K562 (cell line): ENCODE results near the gene POLR2H. TPM values are rescaled to one million over a fixed set of nuclear protein-coding genes. Genes with fewer than 3 reads are reported as not detected.

Experiments used
- ARID1B ChIP-seq: fragments of 450-650 bp; IDR thresholded peaks from 2 replicates; pipeline ENCODE4 v1.6.1; 2016; ENCODE audit warnings: antibody characterized with exemption, mild to moderate bottlenecking, inconsistent platforms
- ATF2 ChIP-seq: sonication (generic); formaldehyde crosslinking; IDR thresholded peaks from 2 replicates; pipeline ENCODE4 v1.8.1; 2022; ENCODE audit warnings: missing genetic modification reagents
- ATF7 ChIP-seq: fragments of 450-650 bp; IDR thresholded peaks from 2 replicates; pipeline ENCODE4 v1.7.1; 2014; ENCODE audit warnings: mild to moderate bottlenecking, moderate library complexity
- ETV6 ChIP-seq, 3 experiments: fragments of 150-350 bp in 1 of 3; sonication (generic) in 1 of 3; formaldehyde crosslinking in 1 of 3; IDR thresholded peaks; 2 replicates each; pipeline versions ENCODE4 v1.6.1 to v1.8.0; 2014 to 2022; ENCODE audit warnings: borderline replicate concordance in 2 of 3, low read depth in 2 of 3, antibody characterized with exemption in 1 of 3, low read length in 1 of 3, mild to moderate bottlenecking in 1 of 3, missing genetic modification reagents in 1 of 3
- GATAD2B ChIP-seq: fragments of 450-650 bp; IDR thresholded peaks from 2 replicates; pipeline ENCODE4 v1.6.1; 2017; ENCODE audit warnings: mild to moderate bottlenecking, borderline replicate concordance
- HMG20A ChIP-seq: fragments of 450-650 bp; formaldehyde crosslinking; conservative IDR thresholded peaks from 2 replicates; pipeline ENCODE4 v1.4.0; 2020; ENCODE audit warnings: mild to moderate bottlenecking, mixed read lengths
- KDM5B ChIP-seq: fragments of 200-600 bp; sonication (generic); IDR thresholded peaks from 2 replicates; pipeline ENCODE4 v1.6.1; 2012; ENCODE audit warnings: low read depth, mild to moderate bottlenecking, moderate library complexity, low read length, control low read depth, inconsistent platforms; ENCODE audit not compliant: insufficient replicate concordance
- MEF2A ChIP-seq: IDR thresholded peaks from 2 replicates; pipeline ENCODE4 v1.6.1; 2011; ENCODE audit warnings: low read depth, mild to moderate bottlenecking, low read length, moderate library complexity; ENCODE audit not compliant: control insufficient read depth
- POLR2AphosphoS5 ChIP-seq: IDR thresholded peaks from 2 replicates; pipeline ENCODE4 v1.6.1; 2011; ENCODE audit warnings: mild to moderate bottlenecking, low read depth, low read length, moderate library complexity; ENCODE audit not compliant: control insufficient read depth, insufficient read depth
- RBM22 ChIP-seq: fragments of 200-400 bp; formaldehyde crosslinking; IDR thresholded peaks from 2 replicates; pipeline ENCODE4 v1.6.1; 2018; ENCODE audit warnings: low read length, low read depth; ENCODE audit not compliant: poor library complexity, severe bottlenecking
- SAFB ChIP-seq: fragments of 200-400 bp; formaldehyde crosslinking; IDR thresholded peaks from 2 replicates; pipeline ENCODE4 v1.6.1; 2017; ENCODE audit warnings: low read depth, low read length, borderline replicate concordance
- SLC30A9 ChIP-seq: fragments of 250-450 bp; sonication (Bioruptor Pico); IDR thresholded peaks from 2 replicates; pipeline ENCODE4 v1.8.0; 2022; ENCODE audit warnings: mild to moderate bottlenecking, moderate library complexity
- ZFP30 ChIP-seq: fragments of 250-450 bp; sonication (Bioruptor Pico); IDR thresholded peaks from 2 replicates; pipeline ENCODE4 v1.8.0; 2022; ENCODE audit warnings: moderate library complexity, mild to moderate bottlenecking, inconsistent platforms, borderline replicate concordance
- ZNF140 ChIP-seq: fragments of 250-450 bp; sonication (Bioruptor Pico); IDR thresholded peaks from 2 replicates; pipeline ENCODE4 v1.8.0; 2021; ENCODE audit warnings: moderate library complexity, mild to moderate bottlenecking, inconsistent platforms
- ZNF23 ChIP-seq: fragments of 250-450 bp; sonication (Bioruptor Pico); IDR thresholded peaks from 2 replicates; pipeline ENCODE4 v1.4.0; 2020; ENCODE audit warnings: mild to moderate bottlenecking
- ZNF232 ChIP-seq: sonication (generic); formaldehyde crosslinking; IDR thresholded peaks from 2 replicates; pipeline ENCODE4 v1.8.0; 2022; ENCODE audit warnings: mild to moderate bottlenecking, missing genetic modification reagents
- ZNF444 ChIP-seq: fragments of 250-450 bp; sonication (Bioruptor Pico); IDR thresholded peaks from 2 replicates; pipeline ENCODE4 v1.4.0; 2020; ENCODE audit warnings: mild to moderate bottlenecking, moderate library complexity
- ZNF609 ChIP-seq: sonication (generic); formaldehyde crosslinking; IDR thresholded peaks from 2 replicates; pipeline ENCODE4 v1.8.1; 2023; ENCODE audit warnings: missing genetic modification reagents, mild to moderate bottlenecking, borderline replicate concordance
- ZNF778 ChIP-seq: fragments of 450-650 bp; formaldehyde crosslinking; IDR thresholded peaks from 2 replicates; pipeline ENCODE4 v1.4.0; 2020; ENCODE audit warnings: mild to moderate bottlenecking, moderate library complexity
- polyA plus RNA-seq, 8 experiments: library from polyadenylated mRNA; depleted of rRNA in 4 of 8; stranded (reverse) in 5 of 8; unstranded in 3 of 8; fragments of >200 nt; fragmentation: Nextera tagmentation in 2 of 8; fragmentation: Illumina TruSeq in 1 of 8; extraction: Ambion mirVana in 2 of 8; extraction: Trizol in 1 of 8; gene quantifications; 2 replicates each; pipeline versions ENCODE4 v1.2.1 to v1.2.3, GENCODE V29; 2011 to 2014; ENCODE audit warnings: inconsistent platforms in 1 of 8, missing spikeins in 1 of 8
- total RNA-seq, 7 experiments: library from RNA; depleted of rRNA in 6 of 7; stranded (reverse); fragments of >200 nt in 6 of 7; fragmentation: Illumina TruSeq in 2 of 7; extraction: Trizol in 2 of 7; gene quantifications; 2 replicates each; pipeline versions ENCODE4 v1.2.1 to v1.2.3, GENCODE V29; 2011 to 2021; ENCODE audit warnings: low replicate concordance in 1 of 7
- TF ChIP-seq, protein P1 (sequence below): fragments of 250-450 bp; sonication (Bioruptor Pico); IDR thresholded peaks from 2 replicates; pipeline ENCODE4 v1.8.0; 2021; ENCODE audit warnings: borderline replicate concordance, mild to moderate bottlenecking, moderate library complexity; ENCODE audit not compliant: poor library complexity, severe bottlenecking

Gene POLR2H
- total and polyA plus RNA-seq, 9 of the 15 experiments (the other 6 are each of a cell fraction or from before 2014, with no cell fraction given), result 128 to 512 (median 220) TPM

- TF ChIP-seq ATF2 (CRISPR knock-in tag) (no peak), SAFB (no peak), POLR2AphosphoS5 (peak; percentile 88), SLC30A9 (CRISPR knock-in tag) (no peak), MEF2A (no peak), ZNF140 (CRISPR knock-in tag) (no peak), RBM22 (no peak), ATF7 (peak; percentile 84), GATAD2B (no peak), ZNF232 (CRISPR knock-in tag) (0 out of 2 replicates have a peak, but pooled peaks have one; percentile 2), ZNF778 (CRISPR knock-in tag) (no peak), ZFP30 (no peak), ZNF23 (CRISPR knock-in tag) (no peak), ZNF444 (CRISPR knock-in tag) (no peak), ZNF609 (CRISPR knock-in tag) (no peak), KDM5B (peak; percentile 64), ARID1B (no peak; the same call in 1 of the 2 replicates), ETV6 (IDR thresholded peaks at IDR 0.05; ENCODE audit: borderline replicate concordance in 1 of 2, low read depth in 2 of 2, low read length in 1 of 2) (no peak), ETV6 (CRISPR knock-in tag; IDR thresholded peaks at IDR 0.05; ENCODE audit: borderline replicate concordance) (peak; percentile 64; the same call in 1 of the 2 replicates), HMG20A (CRISPR knock-in tag) (no peak)
- TF ChIP-seq, protein P1, sequence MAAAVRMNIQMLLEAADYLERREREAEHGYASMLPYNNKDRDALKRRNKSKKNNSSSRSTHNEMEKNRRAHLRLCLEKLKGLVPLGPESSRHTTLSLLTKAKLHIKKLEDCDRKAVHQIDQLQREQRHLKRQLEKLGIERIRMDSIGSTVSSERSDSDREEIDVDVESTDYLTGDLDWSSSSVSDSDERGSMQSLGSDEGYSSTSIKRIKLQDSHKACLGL (CRISPR knock-in tag), result no peak
These were observed 1.4 kb downstream of the POLR2H start (continued) for GRCh38 chr3:184362668-184363546.
